Panc1 (cell line): ENCODE data around the gene MMRN2. TPM values are rescaled to one million over a fixed set of nuclear protein-coding genes. Genes with fewer than 3 reads are reported as not detected.

Experiments used
- ATAC-seq: fragments of 200-7000 bp; cut with Tn5 transposase; 2 replicates; pipeline ENCODE4 v1.9.1; 2020; ENCODE audit warnings: mild to moderate bottlenecking, moderate library complexity
- BruUV-seq: library from RNA; stranded (reverse); fragments of 400-500 nt; replicated peaks from 2 replicates; lab custom pipeline; 2021; lab: Mats Ljungman, UMichigan
- CTCF ChIA-PET: fragments of 300-600 bp; sonication (Branson Sonifier 250); formaldehyde crosslinking; loops from one replicate; lab custom pipeline; 2022; ENCODE audit warnings: antibody characterized with exemption; lab: Charles Lee
- POLR2A ChIA-PET: fragments of 300-600 bp; sonication (Branson Sonifier 250); formaldehyde crosslinking; loops from one replicate; lab custom pipeline; 2022; ENCODE audit warnings: antibody characterized with exemption; lab: Charles Lee
- DNase-seq: peaks from one replicate; pipeline ENCODE4 v3.0.0-alpha.2; 2010; ENCODE audit warnings: low read depth, low spot score
- H3K27ac ChIP-seq: 2 replicates; pipeline ENCODE4 v1.5.1; 2011; ENCODE audit warnings: mild to moderate bottlenecking, low read length, inconsistent platforms
- H3K27me3 ChIP-seq: fragments of 200-500 bp; sonication (Bioruptor generic); 2 replicates; pipeline ENCODE4 v1.6.0; 2014; ENCODE audit warnings: low read length, inconsistent platforms; ENCODE audit not compliant: control insufficient read depth, insufficient read depth
- H3K36me3 ChIP-seq: fragments of 200-500 bp; sonication (Bioruptor generic); 2 replicates; pipeline ENCODE4 v1.5.1; 2014; ENCODE audit warnings: inconsistent platforms, mild to moderate bottlenecking, low read length, moderate library complexity; ENCODE audit not compliant: control insufficient read depth, insufficient read depth
- H3K4me1 ChIP-seq: 2 replicates; pipeline ENCODE4 v1.5.1; 2011; ENCODE audit warnings: inconsistent platforms, mild to moderate bottlenecking, low read length, moderate library complexity; ENCODE audit not compliant: control insufficient read depth, insufficient read depth
- H3K4me3 ChIP-seq, 2 experiments: 2 replicates each; pipeline ENCODE4 v1.5.1; 2011 to 2012; ENCODE audit warnings: low read depth in 2 of 2, low read length in 2 of 2, mild to moderate bottlenecking in 2 of 2, inconsistent platforms in 1 of 2, moderate library complexity in 1 of 2
- H3K9me3 ChIP-seq: fragments of 200-500 bp; sonication (Bioruptor generic); 2 replicates; pipeline ENCODE4 v1.5.1; 2014; ENCODE audit warnings: low read depth, mild to moderate bottlenecking, inconsistent platforms, low read length, moderate library complexity; ENCODE audit not compliant: control insufficient read depth, insufficient read depth
- POLR2AphosphoS5 ChIP-seq: IDR thresholded peaks from 2 replicates; pipeline ENCODE4 v1.6.1; 2012; ENCODE audit warnings: mild to moderate bottlenecking, low read depth, low read length, moderate library complexity
- SIN3A ChIP-seq: IDR thresholded peaks from 2 replicates; pipeline ENCODE4 v1.6.1; 2012; ENCODE audit warnings: low read depth, mild to moderate bottlenecking, low read length, moderate library complexity, borderline replicate concordance; ENCODE audit not compliant: insufficient read depth
- TCF7L2 ChIP-seq: IDR thresholded peaks from 2 replicates; pipeline ENCODE4 v1.6.1; 2011; ENCODE audit warnings: mild to moderate bottlenecking, low read depth, low read length, inconsistent platforms
- in situ Hi-C: cut with HindIII; loops from 2 replicates; pipeline ENCODE4 v1.10.0; 2016; ENCODE audit warnings: low sequenced_read_pairs, low pct_unique_long_range_greater_than_20kb
- intact Hi-C: fragments of 100-400 bp; cut with micrococcal nuclease; formaldehyde crosslinking; loops from one replicate; pipeline ENCODE4 v1.10.0; 2022; ENCODE audit not compliant: unreplicated experiment
- total RNA-seq: library from RNA; stranded (reverse); gene quantifications from one replicate; pipeline ENCODE4 v1.2.1, GENCODE V29; 2021; ENCODE audit not compliant: unreplicated experiment
- TF ChIP-seq, protein P1 (sequence below), 2 experiments: IDR thresholded peaks; 2 replicates each; pipeline ENCODE4 v1.6.1; 2011 to 2012; ENCODE audit warnings: low read depth in 2 of 2, control low read depth in 1 of 2, low read length in 1 of 2, mild to moderate bottlenecking in 1 of 2, moderate library complexity in 1 of 2; ENCODE audit not compliant: insufficient read depth in 1 of 2
- TF ChIP-seq, protein P2 (sequence below): fragments of 450-650 bp; IDR thresholded peaks from 2 replicates; pipeline ENCODE4 v1.5.1; 2017; ENCODE audit warnings: mild to moderate bottlenecking

The MMRN2 gene
- total RNA-seq, 1 experiment from 2014 or later = 1.0 TPM

DNA sequence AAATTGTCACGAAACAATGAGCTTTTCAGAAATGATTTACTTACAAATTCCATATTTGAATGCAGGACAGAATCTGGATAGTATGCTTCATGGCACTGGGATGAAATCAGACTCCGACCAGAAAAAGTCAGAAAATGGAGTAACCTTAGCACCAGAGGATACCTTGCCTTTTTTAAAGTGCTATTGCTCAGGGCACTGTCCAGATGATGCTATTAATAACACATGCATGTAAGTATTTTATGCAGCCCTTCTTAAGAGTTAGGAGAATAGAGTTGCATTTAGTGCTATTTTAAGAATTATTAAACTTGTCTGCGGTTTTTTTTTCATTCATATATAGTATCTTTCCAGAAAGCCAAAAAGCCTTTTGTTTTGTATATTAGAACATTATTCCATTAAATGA lies 67.4 kb downstream of the MMRN2 start:
- intact Hi-C loops = no loop called here
- POLR2A ChIA-PET = no interaction called here
- BruUV-seq = no TSS peak

DNA sequence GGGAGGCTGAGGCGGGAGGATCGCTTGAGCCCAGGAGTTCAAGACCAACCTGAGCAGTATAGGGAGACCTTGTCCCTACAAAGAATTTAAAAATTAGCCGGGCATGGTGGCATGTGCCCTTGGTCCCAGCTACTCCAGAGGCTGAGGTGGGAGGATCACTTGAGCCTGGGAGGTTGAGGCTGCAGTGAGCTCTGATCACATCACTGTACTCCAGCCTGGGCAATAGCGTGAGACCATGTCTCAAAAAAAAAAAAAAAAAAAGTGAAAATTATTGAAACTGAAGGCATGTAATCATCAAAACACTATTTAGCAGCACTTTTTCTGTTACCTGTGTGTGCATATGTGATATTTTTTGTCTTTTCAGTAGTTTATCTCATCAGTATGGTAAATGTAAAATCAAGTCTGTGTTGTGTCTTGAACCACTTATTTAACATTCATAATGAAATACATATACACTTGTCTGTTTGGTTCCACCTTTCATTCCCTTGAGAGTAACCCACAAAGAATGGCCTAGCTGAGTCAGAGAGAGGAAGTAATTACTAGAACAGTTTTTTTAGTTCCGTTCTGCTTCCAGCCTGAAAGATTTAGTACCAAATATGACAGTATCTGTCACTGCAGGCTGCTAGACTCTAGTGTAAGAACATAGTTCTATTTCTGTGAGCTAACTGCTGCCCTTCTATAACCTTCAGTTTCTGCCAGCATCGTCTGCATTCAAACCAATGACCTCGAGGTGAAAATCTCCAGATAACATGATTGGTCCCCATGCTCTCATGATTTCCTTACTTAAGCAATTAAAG lies 68.6 kb downstream of the MMRN2 start:
- peaks cover 8% of the 10 kb centered on the region for H3K36me3 ChIP-seq
- CTCF ChIA-PET = no interaction called here
- POLR2A ChIA-PET = interaction anchor here (0.5 to 0.7 kb wide), 3 partner anchors 12 to 1725 kb away, joined by 3 to 8 read pairs (median 5); no protein-coding TSS in a partner anchor
- H3K4me1 ChIP-seq = no peaks in the 10 kb centered on the region
- BruUV-seq = no TSS peak
- H3K27me3 ChIP-seq = no peaks in the 10 kb centered on the region
- TF ChIP-seq, protein P1, sequence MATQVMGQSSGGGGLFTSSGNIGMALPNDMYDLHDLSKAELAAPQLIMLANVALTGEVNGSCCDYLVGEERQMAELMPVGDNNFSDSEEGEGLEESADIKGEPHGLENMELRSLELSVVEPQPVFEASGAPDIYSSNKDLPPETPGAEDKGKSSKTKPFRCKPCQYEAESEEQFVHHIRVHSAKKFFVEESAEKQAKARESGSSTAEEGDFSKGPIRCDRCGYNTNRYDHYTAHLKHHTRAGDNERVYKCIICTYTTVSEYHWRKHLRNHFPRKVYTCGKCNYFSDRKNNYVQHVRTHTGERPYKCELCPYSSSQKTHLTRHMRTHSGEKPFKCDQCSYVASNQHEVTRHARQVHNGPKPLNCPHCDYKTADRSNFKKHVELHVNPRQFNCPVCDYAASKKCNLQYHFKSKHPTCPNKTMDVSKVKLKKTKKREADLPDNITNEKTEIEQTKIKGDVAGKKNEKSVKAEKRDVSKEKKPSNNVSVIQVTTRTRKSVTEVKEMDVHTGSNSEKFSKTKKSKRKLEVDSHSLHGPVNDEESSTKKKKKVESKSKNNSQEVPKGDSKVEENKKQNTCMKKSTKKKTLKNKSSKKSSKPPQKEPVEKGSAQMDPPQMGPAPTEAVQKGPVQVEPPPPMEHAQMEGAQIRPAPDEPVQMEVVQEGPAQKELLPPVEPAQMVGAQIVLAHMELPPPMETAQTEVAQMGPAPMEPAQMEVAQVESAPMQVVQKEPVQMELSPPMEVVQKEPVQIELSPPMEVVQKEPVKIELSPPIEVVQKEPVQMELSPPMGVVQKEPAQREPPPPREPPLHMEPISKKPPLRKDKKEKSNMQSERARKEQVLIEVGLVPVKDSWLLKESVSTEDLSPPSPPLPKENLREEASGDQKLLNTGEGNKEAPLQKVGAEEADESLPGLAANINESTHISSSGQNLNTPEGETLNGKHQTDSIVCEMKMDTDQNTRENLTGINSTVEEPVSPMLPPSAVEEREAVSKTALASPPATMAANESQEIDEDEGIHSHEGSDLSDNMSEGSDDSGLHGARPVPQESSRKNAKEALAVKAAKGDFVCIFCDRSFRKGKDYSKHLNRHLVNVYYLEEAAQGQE (IDR thresholded peaks at IDR 0.05; ENCODE audit: insufficient read depth in 1 of 2, low read depth in 2 of 2, low read length in 1 of 2) = no peak
- TF ChIP-seq, protein P2, sequence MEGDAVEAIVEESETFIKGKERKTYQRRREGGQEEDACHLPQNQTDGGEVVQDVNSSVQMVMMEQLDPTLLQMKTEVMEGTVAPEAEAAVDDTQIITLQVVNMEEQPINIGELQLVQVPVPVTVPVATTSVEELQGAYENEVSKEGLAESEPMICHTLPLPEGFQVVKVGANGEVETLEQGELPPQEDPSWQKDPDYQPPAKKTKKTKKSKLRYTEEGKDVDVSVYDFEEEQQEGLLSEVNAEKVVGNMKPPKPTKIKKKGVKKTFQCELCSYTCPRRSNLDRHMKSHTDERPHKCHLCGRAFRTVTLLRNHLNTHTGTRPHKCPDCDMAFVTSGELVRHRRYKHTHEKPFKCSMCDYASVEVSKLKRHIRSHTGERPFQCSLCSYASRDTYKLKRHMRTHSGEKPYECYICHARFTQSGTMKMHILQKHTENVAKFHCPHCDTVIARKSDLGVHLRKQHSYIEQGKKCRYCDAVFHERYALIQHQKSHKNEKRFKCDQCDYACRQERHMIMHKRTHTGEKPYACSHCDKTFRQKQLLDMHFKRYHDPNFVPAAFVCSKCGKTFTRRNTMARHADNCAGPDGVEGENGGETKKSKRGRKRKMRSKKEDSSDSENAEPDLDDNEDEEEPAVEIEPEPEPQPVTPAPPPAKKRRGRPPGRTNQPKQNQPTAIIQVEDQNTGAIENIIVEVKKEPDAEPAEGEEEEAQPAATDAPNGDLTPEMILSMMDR = no peak
- TF ChIP-seq POLR2AphosphoS5 = no peak
- no peaks in the 10 kb centered on the region for H3K9me3 ChIP-seq
- no peak for DNase-seq
- in situ Hi-C loops (no loop called here), intact Hi-C loops (no loop called here)
- no peak overlapping the region for H3K27ac ChIP-seq
- H3K4me3 ChIP-seq = no peak overlapping the region
- ATAC-seq = no peak

More for the DNA sequence above, 67.4 kb downstream of the MMRN2 start:
- Histone ChIP-seq H3K4me3 (no peak overlapping the region), H3K4me1 (no peaks in the 10 kb centered on the region), H3K36me3 (peaks cover 8% of the 10 kb centered on the region), H3K27me3 (no peaks in the 10 kb centered on the region), H3K9me3 (no peaks in the 10 kb centered on the region), H3K27ac (no peak overlapping the region)
- DNase-seq (no peak), ATAC-seq (no peak)
- TF ChIP-seq SIN3A (no peak), TCF7L2 (no peak), POLR2AphosphoS5 (no peak)
- in situ Hi-C loops = no loop called here
- CTCF ChIA-PET = no interaction called here

Other genes with a start within 250 kb of the MMRN2 start
- 94.3 TPM for gene BMPR1A, start 201.0 kb downstream of the MMRN2 start, total RNA-seq
- 5.2 TPM for gene SNCG, start 984 bp upstream of the MMRN2 start, total RNA-seq
- 14.8 TPM for gene ADIRF, start 10.9 kb upstream of the MMRN2 start, total RNA-seq
- gene FAM25A, start 62.7 kb upstream of the MMRN2 start, total RNA-seq = not detected
- 138 TPM for gene GLUD1, start 137.2 kb upstream of the MMRN2 start, total RNA-seq
- gene SHLD2, start 137.6 kb upstream of the MMRN2 start, total RNA-seq = 45.2 TPM